Activated B cell treated with CpG ODN at 0.5 μM for 24 hours (primary cell): ENCODE measurements around the gene ATP9A. TPM values are rescaled to one million over a fixed set of nuclear protein-coding genes. Genes with fewer than 3 reads are reported as not detected.
A peak's percentile ranks its signal among the peaks of the same experiment; 100 is the strongest.

ENCODE experiments used
- ATAC-seq: fragments of 200-7000 bp; cut with Tn5 transposase; one replicate; pipeline ENCODE4 v1.10.0; 2021; ENCODE audit warnings: low read depth, mild to moderate bottlenecking, moderate library complexity
- CTCF ChIA-PET: fragments of 350-600 bp; sonication (Branson Sonifier 250); formaldehyde crosslinking; loops from one replicate; lab custom pipeline; 2021; ENCODE audit warnings: antibody characterized with exemption; lab: Charles Lee
- POLR2A ChIA-PET: fragments of 350-600 bp; sonication (Branson Sonifier 250); formaldehyde crosslinking; loops from one replicate; lab custom pipeline; 2021; ENCODE audit warnings: antibody characterized with exemption; lab: Charles Lee
- DNase-seq: peaks from one replicate; pipeline ENCODE4 v3.0.0; 2022
- H3K27ac Mint-ChIP-seq: one replicate; pipeline ENCODE4 v1.8.0; 2020; ENCODE audit warnings: mixed read lengths
- H3K27me3 Mint-ChIP-seq: one replicate; pipeline ENCODE4 v1.8.0; 2021; ENCODE audit warnings: mixed read lengths
- H3K36me3 Mint-ChIP-seq: one replicate; pipeline ENCODE4 v1.8.0; 2021; ENCODE audit warnings: low read depth, mixed read lengths
- H3K4me1 Mint-ChIP-seq: one replicate; pipeline ENCODE4 v1.8.0; 2021; ENCODE audit warnings: mixed read lengths
- H3K4me3 Mint-ChIP-seq: one replicate; pipeline ENCODE4 v1.8.0; 2020; ENCODE audit warnings: mild to moderate bottlenecking, mixed read lengths
- H3K9me3 Mint-ChIP-seq: one replicate; pipeline ENCODE4 v1.8.0; 2020; ENCODE audit warnings: mixed read lengths
- intact Hi-C: fragments of 100-400 bp; cut with micrococcal nuclease; formaldehyde crosslinking; loops from one replicate; pipeline ENCODE4 v1.15.1; 2024
- total RNA-seq: library from RNA; stranded (reverse); gene quantifications from 2 replicates; pipeline ENCODE4 v1.2.3, GENCODE V29; 2022
- TF ChIP-seq, protein P1 (sequence below): fragments of 200-600 bp; IDR thresholded peaks from one replicate; pipeline ENCODE4 v1.8.0; 2022; ENCODE audit warnings: antibody characterized with exemption, mild to moderate bottlenecking

ATP9A gene
- total RNA-seq, 1 donor from 2014 or later = 0.07 TPM

DNA sequence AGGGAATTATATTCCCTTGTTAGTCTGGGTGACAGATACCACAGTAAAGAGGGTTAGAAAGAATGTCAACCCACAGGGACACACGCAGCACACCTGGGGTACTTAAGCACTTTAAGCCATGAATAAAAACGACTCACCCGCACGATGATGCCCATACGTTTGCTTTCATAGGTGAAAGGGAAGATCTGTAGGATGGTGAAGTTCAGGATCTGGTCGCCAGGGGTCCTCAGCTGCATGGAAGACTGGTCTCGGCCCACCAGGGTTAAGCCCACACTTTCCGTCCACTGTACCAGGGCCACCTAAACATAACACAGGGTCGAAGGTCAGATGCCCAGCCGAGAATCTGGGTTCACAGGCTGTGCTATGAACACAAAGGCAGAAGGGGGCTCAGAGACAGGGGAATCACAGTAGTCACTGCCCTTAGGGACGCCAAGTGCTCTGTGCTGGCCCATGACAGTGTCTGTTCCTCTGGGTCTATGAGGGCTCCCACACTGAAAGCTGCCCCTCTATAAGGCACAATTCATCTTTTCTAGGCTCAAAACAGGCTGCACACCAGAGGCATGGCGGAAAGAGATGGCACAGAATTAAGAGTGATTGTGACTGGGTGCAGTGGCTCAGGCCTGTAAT lies 128.9 kb downstream of the ATP9A start:
- intact Hi-C loops = loop anchor here (1.0 kb wide), 1 partner anchor 511 kb away; no protein-coding TSS in a partner anchor
- Mint-ChIP-seq H3K27ac (no peak overlapping the region), H3K4me3 (no peak overlapping the region), H3K4me1 (no peaks in the 10 kb centered on the region), H3K27me3 (peaks cover 7% of the 10 kb centered on the region), H3K9me3 (no peaks in the 10 kb centered on the region), H3K36me3 (no peaks in the 10 kb centered on the region)
- TF ChIP-seq, protein P1, sequence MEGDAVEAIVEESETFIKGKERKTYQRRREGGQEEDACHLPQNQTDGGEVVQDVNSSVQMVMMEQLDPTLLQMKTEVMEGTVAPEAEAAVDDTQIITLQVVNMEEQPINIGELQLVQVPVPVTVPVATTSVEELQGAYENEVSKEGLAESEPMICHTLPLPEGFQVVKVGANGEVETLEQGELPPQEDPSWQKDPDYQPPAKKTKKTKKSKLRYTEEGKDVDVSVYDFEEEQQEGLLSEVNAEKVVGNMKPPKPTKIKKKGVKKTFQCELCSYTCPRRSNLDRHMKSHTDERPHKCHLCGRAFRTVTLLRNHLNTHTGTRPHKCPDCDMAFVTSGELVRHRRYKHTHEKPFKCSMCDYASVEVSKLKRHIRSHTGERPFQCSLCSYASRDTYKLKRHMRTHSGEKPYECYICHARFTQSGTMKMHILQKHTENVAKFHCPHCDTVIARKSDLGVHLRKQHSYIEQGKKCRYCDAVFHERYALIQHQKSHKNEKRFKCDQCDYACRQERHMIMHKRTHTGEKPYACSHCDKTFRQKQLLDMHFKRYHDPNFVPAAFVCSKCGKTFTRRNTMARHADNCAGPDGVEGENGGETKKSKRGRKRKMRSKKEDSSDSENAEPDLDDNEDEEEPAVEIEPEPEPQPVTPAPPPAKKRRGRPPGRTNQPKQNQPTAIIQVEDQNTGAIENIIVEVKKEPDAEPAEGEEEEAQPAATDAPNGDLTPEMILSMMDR = no peak
- CTCF ChIA-PET = interaction anchor here (0.6 to 1.3 kb wide), 3 partner anchors 9 to 442 kb away, joined by 3 to 4 read pairs (median 3); no protein-coding TSS in a partner anchor
- peak; percentile 74 for ATAC-seq
- peak; percentile 33 for DNase-seq
- POLR2A ChIA-PET = no interaction called here

DNA sequence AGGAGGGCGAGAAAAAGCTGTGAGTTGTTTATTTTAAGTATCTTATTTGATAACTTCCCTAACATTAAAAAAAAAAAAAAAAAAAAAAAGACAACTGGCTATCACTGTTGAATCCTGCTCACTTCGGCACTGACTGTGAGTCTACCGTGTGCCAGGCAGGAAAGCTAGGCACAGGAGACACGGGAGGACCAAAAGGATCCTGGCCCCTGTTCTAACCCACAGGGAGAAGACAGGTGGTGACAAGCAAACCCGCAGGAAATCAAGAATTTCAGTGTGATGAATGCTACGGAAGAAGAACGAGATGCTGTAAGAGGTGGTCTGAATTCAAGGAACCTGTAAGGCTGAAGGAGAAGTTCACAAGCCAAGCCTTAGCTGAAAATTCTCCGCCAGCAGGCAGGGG lies 130.9 kb downstream of the ATP9A start:
- Mint-ChIP-seq H3K27me3 (peaks cover 17% of the 10 kb centered on the region), H3K4me1 (no peaks in the 10 kb centered on the region), H3K4me3 (no peak overlapping the region), H3K27ac (no peak overlapping the region), H3K9me3 (no peaks in the 10 kb centered on the region), H3K36me3 (no peaks in the 10 kb centered on the region)
- ChIA-PET CTCF (no interaction called here), POLR2A (no interaction called here)
- DNase-seq = no peak
- intact Hi-C loops = no loop called here
- TF ChIP-seq, protein P1 = no peak
- ATAC-seq = no peak

DNA sequence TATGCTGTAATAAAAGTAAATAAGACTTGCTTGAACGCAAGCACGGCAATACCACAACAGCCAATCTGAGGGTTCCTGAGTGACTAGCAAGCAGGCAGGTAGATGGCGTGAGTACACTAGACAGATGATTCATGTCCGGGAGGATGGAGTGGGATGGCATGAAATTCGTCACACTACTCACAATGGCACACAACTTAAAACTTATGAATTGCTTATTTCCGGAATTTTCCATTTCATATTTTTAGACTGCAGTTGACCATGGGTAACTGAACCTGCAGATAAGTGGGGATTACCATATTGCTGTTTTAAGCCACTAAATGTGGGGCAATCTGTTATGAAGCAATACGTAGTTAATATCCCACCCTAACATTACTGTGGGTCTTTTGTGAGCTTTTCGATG lies 132.1 kb downstream of the ATP9A start:
- H3K4me3 Mint-ChIP-seq = no peak overlapping the region
- peaks cover 27% of the 10 kb centered on the region for H3K27me3 Mint-ChIP-seq
- DNase-seq = no peak
- ChIA-PET POLR2A (no interaction called here), CTCF (no interaction called here)
- intact Hi-C loops = no loop called here
- H3K27ac Mint-ChIP-seq = no peak overlapping the region
- no peaks in the 10 kb centered on the region for H3K36me3 Mint-ChIP-seq
- H3K9me3 Mint-ChIP-seq = no peaks in the 10 kb centered on the region
- no peak for ATAC-seq
- H3K4me1 Mint-ChIP-seq = no peaks in the 10 kb centered on the region
- TF ChIP-seq, protein P1 = no peak

DNA sequence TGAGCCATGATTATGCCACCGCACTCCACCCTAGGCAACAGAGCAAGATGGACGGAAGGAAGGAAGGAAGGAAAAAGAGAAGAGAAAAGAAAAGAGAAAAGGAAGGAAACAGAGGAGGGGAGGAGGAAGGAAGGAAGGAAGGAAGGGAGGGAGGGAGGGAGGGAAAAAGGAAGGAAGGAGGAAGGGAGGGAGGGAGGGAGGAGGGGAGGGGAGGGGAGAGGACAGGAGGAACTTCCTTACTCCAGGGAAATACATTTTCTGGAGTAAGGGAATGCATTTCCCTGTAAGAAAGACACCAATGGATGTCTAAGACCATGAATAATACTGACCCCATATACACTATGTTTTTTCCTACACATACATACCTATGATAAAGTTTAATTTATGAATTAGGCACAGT lies 132.5 kb downstream of the ATP9A start:
- Mint-ChIP-seq H3K4me3 (no peak overlapping the region), H3K27ac (no peak overlapping the region), H3K36me3 (no peaks in the 10 kb centered on the region), H3K27me3 (peaks cover 32% of the 10 kb centered on the region), H3K9me3 (no peaks in the 10 kb centered on the region), H3K4me1 (no peaks in the 10 kb centered on the region)
- DNase-seq (no peak), ATAC-seq (no peak)
- CTCF ChIA-PET = interaction anchor here (0.8 kb wide), 1 partner anchor 41 kb away, joined by 4 read pairs; no protein-coding TSS in a partner anchor
- POLR2A ChIA-PET = no interaction called here
- TF ChIP-seq, protein P1 = no peak
- intact Hi-C loops = no loop called here

DNA sequence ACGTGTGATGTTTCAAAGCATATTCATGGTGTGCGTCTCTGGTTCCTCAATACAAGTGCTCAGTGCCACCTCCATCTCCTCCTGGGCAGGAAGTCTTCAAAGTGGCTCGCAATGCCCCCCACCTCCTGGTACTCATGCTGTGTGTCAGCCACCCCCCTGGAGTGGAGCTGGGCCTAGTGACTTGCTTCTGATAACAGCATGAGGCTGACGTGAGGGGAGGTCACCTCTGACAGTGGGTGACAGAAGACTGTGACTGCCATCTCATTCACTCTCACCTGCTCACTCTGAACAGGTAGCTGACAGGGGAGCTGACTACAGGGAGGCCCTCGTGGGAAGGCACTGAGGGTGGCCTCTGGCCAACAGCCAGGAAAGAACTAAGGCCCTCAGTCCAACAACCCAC lies 133.3 kb downstream of the ATP9A start:
- Mint-ChIP-seq H3K4me1 (no peaks in the 10 kb centered on the region), H3K9me3 (no peaks in the 10 kb centered on the region), H3K27ac (no peak overlapping the region), H3K27me3 (peaks cover 38% of the 10 kb centered on the region), H3K4me3 (no peak overlapping the region), H3K36me3 (no peaks in the 10 kb centered on the region)
- intact Hi-C loops = no loop called here
- ATAC-seq (no peak), DNase-seq (no peak)
- CTCF ChIA-PET = interaction anchor here (0.8 kb wide), 1 partner anchor 40 kb away, joined by 4 read pairs; no protein-coding TSS in a partner anchor
- POLR2A ChIA-PET = no interaction called here
- TF ChIP-seq, protein P1 = no peak
